ENCODE measurements around the gene TMC1. TPM values are rescaled to one million over a fixed set of nuclear protein-coding genes. Genes with fewer than 3 reads are reported as not detected.
A peak's percentile ranks its signal among the peaks of the same experiment; 100 is the strongest.

Gene TMC1
- total and polyA plus RNA-seq, 2 of the 13 experiments (the other 11 are each of a cell fraction or from before 2014, with no cell fraction given): 0.02 to 0.03 TPM

DNA sequence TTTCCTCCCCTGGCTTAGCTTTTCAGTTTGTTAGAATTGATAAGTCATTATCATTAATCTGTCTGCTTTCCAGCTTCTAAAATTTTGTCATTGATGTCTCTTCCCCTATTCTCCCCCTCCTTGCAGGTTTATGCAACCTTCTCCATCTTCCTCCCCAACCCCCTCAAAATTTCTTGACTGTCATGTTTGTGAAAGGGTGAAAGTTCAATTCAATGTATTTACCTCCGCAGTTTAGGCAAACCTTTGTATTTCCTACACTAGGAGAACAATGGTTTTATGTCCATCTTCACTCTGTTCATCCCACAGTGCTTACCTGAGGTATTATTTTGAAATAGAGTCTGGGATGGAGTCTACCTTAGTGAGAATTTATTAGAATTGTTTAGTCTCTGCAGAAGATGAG lies 313.6 kb downstream of the TMC1 start (continued):
- TF ChIP-seq, protein P1, sequence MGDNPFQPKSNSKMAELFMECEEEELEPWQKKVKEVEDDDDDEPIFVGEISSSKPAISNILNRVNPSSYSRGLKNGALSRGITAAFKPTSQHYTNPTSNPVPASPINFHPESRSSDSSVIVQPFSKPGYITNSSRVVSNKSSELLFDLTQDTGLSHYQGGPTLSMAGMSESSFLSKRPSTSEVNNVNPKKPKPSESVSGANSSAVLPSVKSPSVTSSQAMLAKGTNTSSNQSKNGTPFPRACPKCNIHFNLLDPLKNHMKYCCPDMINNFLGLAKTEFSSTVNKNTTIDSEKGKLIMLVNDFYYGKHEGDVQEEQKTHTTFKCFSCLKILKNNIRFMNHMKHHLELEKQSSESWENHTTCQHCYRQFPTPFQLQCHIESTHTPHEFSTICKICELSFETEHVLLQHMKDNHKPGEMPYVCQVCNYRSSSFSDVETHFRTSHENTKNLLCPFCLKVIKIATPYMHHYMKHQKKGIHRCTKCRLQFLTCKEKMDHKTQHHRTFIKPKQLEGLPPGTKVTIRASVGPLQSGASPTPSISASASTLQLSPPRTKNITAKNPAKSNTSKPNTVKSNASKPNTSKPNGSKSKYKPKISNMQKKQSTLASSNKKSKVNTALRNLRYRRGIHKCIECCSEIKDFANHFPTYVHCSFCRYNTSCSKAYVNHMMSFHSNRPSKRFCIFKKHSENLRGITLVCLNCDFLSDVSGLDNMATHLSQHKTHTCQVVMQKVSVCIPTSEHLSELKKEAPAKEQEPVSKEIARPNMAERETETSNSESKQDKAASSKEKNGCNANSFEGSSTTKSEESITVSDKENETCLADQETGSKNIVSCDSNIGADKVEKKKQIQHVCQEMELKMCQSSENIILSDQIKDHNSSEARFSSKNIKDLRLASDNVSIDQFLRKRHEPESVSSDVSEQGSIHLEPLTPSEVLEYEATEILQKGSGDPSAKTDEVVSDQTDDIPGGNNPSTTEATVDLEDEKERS (CRISPR knock-in tag; IDR thresholded peaks at IDR 0.05): no peak
- TF ChIP-seq RBFOX2 (IDR thresholded peaks at IDR 0.05; ENCODE audit: low read depth, low read length) (no peak), ZNF724P (CRISPR knock-in tag; IDR thresholded peaks at IDR 0.05; ENCODE audit: borderline replicate concordance) (no peak), ZNF343 (CRISPR knock-in tag; IDR thresholded peaks at IDR 0.05) (no peak), BRD4 (CRISPR knock-in tag; IDR thresholded peaks at IDR 0.05) (no peak), ZNF335 (CRISPR knock-in tag; IDR thresholded peaks at IDR 0.05) (no peak), ZNF569 (CRISPR knock-in tag; IDR thresholded peaks at IDR 0.05; ENCODE audit: borderline replicate concordance) (no peak), KAT2B (IDR thresholded peaks at IDR 0.05; ENCODE audit: borderline replicate concordance, low read depth, low read length) (no peak), KDM1A (CRISPR knock-in tag; IDR thresholded peaks at IDR 0.05) (peak; percentile 66; the same call in 1 of the 2 replicates), MTF1 (CRISPR knock-in tag; IDR thresholded peaks at IDR 0.05) (no peak), ZNF256 (CRISPR knock-in tag; conservative IDR thresholded peaks at IDR 0.05) (no peak), ZNF644 (CRISPR knock-in tag; IDR thresholded peaks at IDR 0.05; ENCODE audit: low read depth) (no peak), SP4 (CRISPR knock-in tag; IDR thresholded peaks at IDR 0.05) (no peak), THAP11 (CRISPR knock-in tag; IDR thresholded peaks at IDR 0.05) (peak; percentile 39; the same call in 1 of the 2 replicates), ZNF589 (CRISPR knock-in tag; conservative IDR thresholded peaks at IDR 0.05) (no peak), CBX5 (CRISPR knock-in tag; IDR thresholded peaks at IDR 0.05; ENCODE audit: borderline replicate concordance) (no peak)
- TF ChIP-seq, protein P2, sequence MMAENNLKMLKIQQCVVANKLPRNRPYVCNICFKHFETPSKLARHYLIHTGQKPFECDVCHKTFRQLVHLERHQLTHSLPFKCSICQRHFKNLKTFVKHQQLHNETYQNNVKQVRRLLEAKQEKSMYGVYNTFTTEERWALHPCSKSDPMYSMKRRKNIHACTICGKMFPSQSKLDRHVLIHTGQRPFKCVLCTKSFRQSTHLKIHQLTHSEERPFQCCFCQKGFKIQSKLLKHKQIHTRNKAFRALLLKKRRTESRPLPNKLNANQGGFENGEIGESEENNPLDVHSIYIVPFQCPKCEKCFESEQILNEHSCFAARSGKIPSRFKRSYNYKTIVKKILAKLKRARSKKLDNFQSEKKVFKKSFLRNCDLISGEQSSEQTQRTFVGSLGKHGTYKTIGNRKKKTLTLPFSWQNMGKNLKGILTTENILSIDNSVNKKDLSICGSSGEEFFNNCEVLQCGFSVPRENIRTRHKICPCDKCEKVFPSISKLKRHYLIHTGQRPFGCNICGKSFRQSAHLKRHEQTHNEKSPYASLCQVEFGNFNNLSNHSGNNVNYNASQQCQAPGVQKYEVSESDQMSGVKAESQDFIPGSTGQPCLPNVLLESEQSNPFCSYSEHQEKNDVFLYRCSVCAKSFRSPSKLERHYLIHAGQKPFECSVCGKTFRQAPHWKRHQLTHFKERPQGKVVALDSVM (CRISPR knock-in tag; IDR thresholded peaks at IDR 0.05): no peak
- TF ChIP-seq, protein P3, sequence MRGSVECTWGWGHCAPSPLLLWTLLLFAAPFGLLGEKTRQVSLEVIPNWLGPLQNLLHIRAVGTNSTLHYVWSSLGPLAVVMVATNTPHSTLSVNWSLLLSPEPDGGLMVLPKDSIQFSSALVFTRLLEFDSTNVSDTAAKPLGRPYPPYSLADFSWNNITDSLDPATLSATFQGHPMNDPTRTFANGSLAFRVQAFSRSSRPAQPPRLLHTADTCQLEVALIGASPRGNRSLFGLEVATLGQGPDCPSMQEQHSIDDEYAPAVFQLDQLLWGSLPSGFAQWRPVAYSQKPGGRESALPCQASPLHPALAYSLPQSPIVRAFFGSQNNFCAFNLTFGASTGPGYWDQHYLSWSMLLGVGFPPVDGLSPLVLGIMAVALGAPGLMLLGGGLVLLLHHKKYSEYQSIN (CRISPR knock-in tag; IDR thresholded peaks at IDR 0.05; ENCODE audit: borderline replicate concordance): no peak
- TF ChIP-seq, protein P4, sequence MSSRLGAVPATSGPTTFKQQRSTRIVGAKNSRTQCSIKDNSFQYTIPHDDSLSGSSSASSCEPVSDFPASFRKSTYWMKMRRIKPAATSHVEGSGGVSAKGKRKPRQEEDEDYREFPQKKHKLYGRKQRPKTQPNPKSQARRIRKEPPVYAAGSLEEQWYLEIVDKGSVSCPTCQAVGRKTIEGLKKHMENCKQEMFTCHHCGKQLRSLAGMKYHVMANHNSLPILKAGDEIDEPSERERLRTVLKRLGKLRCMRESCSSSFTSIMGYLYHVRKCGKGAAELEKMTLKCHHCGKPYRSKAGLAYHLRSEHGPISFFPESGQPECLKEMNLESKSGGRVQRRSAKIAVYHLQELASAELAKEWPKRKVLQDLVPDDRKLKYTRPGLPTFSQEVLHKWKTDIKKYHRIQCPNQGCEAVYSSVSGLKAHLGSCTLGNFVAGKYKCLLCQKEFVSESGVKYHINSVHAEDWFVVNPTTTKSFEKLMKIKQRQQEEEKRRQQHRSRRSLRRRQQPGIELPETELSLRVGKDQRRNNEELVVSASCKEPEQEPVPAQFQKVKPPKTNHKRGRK (CRISPR knock-in tag; IDR thresholded peaks at IDR 0.05): no peak
- TF ChIP-seq, protein P5, sequence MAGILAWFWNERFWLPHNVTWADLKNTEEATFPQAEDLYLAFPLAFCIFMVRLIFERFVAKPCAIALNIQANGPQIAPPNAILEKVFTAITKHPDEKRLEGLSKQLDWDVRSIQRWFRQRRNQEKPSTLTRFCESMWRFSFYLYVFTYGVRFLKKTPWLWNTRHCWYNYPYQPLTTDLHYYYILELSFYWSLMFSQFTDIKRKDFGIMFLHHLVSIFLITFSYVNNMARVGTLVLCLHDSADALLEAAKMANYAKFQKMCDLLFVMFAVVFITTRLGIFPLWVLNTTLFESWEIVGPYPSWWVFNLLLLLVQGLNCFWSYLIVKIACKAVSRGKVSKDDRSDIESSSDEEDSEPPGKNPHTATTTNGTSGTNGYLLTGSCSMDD (CRISPR knock-in tag; IDR thresholded peaks at IDR 0.05): no peak

All from HepG2 (cell line).